Endometrial microvascular endothelial cells (primary cell): Measurements from ENCODE around the gene NRXN3. TPM values are rescaled to one million over a fixed set of nuclear protein-coding genes. Genes with fewer than 3 reads are reported as not detected.

Experiments used
- in situ Hi-C: cut with HindIII; loops from 2 replicates; pipeline ENCODE4 v1.10.0; 2017; ENCODE audit warnings: low sequenced_read_pairs, low pct_unique_long_range_greater_than_20kb; ENCODE audit errors: inconsistent ontology term
- total RNA-seq: library from RNA; depleted of rRNA; stranded (reverse); fragments of >200 nt; gene quantifications from one replicate; pipeline ENCODE4 v1.2.3, GENCODE V29; 2015; ENCODE audit errors: inconsistent ontology term

The NRXN3 gene
- total RNA-seq, 1 donor from 2014 or later: 0.09 TPM

- in situ Hi-C loops: no loop called here
Observed at GRCh38 chr14:79788346-79788745, 1618.2 kb downstream of the NRXN3 start.

GRCh38 chr14:79791055-79791732 is 1621.0 kb downstream of the NRXN3 start:
- in situ Hi-C loops: no loop called here

- in situ Hi-C loops: no loop called here
Observed at GRCh38 chr14:79802093-79802492, 1631.9 kb downstream of the NRXN3 start.

- in situ Hi-C loops: no loop called here
Observed at GRCh38 chr14:79805636-79806035, 1635.5 kb downstream of the NRXN3 start.

GRCh38 chr14:79809849-79810612 is 1639.9 kb downstream of the NRXN3 start:
- in situ Hi-C loops: no loop called here

DNA sequence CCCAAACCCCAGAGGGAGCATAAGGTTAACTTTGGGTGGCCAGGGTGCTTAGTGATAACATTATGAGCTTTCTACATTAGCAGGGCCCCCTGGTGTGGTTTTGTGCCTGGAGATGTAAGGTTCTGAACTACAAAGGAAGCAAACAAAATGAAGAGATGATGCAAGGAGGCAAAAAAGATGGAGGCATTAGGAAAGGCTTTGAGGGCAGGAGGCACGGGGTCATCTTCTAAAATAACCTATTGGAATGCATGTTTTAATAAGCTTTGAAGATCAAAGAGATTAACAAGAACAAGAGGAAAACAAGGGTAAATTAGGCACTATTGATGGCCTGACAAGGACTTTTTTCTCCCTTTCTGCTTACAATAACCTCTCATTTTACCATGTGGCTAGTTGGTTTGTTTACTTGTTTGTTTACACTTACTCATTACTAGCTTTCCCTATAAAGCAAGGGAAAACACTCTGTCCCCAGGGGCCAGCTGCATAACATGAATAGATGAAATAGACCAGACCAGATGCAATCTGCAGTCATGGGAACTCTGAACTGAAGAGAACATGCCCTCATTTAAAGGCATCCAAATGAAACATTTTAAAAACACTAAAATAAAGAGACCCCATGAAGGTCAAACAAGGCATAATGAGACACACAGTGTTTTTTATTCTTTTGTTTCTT is 1650.8 kb downstream of the NRXN3 start:
- in situ Hi-C loops: no loop called here

GRCh38 chr14:79822034-79822433 is 1651.9 kb downstream of the NRXN3 start:
- in situ Hi-C loops: no loop called here

- in situ Hi-C loops: no loop called here
Observed at GRCh38 chr14:79825046-79825521, 1654.9 kb downstream of the NRXN3 start.

- in situ Hi-C loops: no loop called here
Observed at GRCh38 chr14:79826362-79826761, 1656.2 kb downstream of the NRXN3 start.

GRCh38 chr14:79829405-79830166 is 1659.4 kb downstream of the NRXN3 start:
- in situ Hi-C loops: no loop called here

GRCh38 chr14:79831195-79831892 is 1661.2 kb downstream of the NRXN3 start:
- in situ Hi-C loops: no loop called here

DNA sequence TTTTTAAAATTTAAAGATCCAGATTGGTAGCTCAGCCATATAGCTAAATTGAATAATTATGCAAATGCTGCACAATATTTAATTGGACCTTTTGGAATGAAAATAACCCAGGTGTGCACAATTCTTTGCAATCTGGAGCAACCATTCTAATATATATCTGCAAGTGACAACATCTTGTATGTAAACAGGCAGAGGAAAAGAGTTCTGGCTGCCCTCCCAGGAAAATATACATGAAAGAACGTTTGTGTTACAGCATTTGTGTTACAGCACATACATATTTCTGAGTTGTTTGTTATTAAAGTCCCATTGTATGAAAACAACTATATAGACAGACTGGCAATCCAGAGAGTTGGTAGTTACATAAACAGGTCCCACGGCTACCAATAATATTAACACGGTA is 1663.6 kb downstream of the NRXN3 start:
- in situ Hi-C loops: no loop called here

DNA sequence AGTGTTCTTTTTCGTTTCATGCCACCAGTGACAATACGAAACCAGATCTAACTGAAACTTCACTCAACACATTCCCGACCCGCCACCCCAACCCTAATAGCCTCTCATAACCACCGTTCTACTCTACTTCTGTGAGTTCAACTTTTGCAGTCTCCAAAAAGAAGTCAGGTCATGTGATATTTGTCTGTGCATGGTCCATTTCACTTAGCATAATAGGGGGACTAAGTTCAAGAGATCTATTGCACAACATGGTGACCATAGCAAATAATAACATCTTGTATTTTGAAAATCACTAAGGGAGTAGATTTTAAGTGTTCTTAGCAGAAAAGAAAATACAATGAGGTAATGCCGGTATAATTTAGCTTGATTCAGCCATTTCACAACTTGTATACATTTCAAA is 1664.7 kb downstream of the NRXN3 start:
- in situ Hi-C loops: no loop called here

GRCh38 chr14:79836577-79836976 is 1666.4 kb downstream of the NRXN3 start:
- in situ Hi-C loops: no loop called here

- in situ Hi-C loops: no loop called here
Observed at GRCh38 chr14:79837699-79838098, 1667.5 kb downstream of the NRXN3 start.

- in situ Hi-C loops: no loop called here
Observed at GRCh38 chr14:79840103-79840502, 1669.9 kb downstream of the NRXN3 start.

DNA sequence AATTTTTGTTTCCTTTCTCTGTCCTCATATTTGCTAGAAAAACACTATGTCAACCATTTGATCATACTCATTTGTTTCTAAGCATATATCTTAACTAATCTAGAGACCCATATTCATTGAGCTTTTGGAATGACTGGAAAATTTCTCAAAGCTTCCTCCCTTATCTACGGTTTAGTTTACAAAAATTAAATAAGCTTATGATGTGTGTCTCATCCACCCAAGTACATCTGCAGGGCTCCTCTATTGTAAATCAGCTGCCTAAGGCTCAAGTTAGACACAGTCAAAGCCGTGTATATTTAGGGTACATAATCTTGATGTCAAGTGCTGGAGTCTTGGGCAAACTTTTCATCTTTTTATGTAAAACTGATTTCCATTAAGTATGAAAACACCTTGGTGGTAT is 1670.7 kb downstream of the NRXN3 start:
- in situ Hi-C loops: no loop called here

GRCh38 chr14:79841433-79841832 is 1671.3 kb downstream of the NRXN3 start:
- in situ Hi-C loops: no loop called here

DNA sequence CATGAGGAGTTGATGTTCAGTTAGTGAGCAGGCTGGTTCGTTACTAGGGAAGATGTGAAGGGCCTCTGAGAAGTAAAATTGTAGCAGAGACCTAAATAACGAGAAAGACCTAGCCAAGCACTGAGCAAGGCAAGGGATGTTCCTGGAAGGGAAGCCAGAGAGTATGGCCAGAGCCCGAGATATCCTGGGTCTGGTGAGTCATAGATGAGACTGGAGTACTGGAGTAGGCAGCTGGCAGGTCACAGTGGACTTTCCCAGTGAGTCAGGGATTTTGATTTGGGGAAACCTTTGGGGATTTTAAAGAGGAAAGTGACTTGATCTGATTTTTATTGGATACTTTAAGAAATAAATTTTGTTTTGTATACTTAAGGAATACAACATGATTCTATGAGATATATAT is 1672.1 kb downstream of the NRXN3 start:
- in situ Hi-C loops: no loop called here
